Stimulated activated CD8-positive, alpha-beta memory T cell treated with anti-CD3 and anti-CD28 coated beads, Interleukin-15, amount 100 ng/mL, for 4 hours (primary cell): ENCODE measurements around the gene TNC.
"Not testable (repeated sequence)": the region's sequence is repeated elsewhere in the genome, so short reads cannot be mapped to it uniquely, and the experiment has no call there.

Experiments used
- DNase-seq, 2 donors: peaks; one replicate each; pipeline ENCODE4 v3.0.0-alpha.2; 2020; ENCODE audit warnings: low read depth in 2 of 2

TNC gene

GRCh38 chr9:115135821-115136778 is 18.1 kb upstream of the TNC start:
- DNase-seq, result no peak

DNA sequence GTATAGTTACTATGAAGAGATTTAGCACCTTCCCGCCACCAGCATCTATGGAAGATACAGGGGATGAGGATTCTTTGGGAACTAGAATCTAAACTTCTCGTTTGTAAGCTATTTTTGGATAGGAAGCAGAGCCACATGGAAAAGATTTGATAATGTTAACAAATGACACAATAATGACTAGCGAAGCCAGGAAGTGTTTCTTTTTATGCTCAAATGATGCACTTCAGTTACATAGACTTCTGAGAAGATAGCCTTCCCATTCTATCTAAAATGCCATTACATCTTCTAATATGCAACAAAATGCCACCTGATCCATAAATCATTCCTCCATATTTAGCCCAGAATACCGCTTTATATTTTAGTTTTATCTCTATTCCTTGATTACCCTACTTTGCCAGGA is 17.0 kb upstream of the TNC start:
- DNase-seq, result no peak

GRCh38 chr9:115133649-115134048 is 15.7 kb upstream of the TNC start:
- no peak for DNase-seq

DNA sequence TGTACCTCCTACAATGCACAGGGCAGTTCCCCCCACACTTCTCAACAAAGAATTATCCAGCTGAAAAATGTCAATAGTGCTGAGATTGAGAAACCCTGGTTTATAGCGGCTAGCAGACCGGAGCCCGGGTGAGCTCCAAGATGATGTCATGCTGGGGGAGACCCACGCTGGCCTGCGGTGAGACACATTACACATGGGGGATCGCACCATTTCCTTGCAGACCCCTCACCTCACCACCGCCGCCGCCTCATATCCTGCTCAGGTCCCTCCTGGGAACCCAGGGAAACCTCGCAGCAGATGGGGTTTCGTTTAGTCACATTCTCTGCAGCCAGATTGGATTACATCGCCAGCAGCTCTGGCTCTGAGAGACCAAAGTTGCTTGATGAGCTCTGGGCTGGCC is 14.7 kb upstream of the TNC start:
- no peak for DNase-seq

DNA sequence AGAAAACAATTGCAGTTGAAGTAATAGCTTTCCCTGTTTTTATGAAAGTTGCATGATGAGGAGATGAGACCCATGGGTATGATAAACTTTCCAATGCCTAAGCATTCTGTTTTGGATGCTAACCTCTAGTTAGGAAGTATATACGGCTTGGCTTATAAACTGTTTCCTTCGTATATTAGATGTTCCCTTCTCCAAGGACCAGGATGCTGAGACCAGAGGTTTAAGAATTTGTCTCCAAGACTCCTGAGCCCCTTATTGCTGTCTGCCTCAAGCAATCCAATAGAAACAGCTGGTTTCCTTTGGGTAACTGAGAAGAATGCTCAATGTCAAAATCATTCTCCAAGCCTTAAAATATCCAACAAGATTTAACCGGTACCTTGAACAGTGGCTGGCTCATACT is 12.2 kb upstream of the TNC start:
- no peak for DNase-seq

DNA sequence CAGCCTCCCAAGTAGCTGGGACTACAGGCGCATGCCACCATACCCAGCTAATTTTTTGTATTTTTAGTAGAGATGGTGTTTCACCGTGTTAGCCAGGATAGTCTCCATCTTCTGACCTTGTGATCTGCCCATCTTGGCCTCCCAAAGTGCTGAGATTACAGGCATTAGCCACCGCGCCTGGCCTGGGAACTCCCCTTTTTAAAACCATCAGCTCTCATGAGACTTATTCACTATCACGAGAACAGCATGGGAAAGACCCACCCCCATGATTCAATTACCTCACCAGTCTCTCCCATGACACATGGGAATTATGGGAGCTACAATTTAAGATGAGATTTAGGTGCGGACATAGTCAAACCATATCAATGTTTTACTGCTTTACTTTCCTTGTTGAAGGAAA is 10.8 kb upstream of the TNC start:
- DNase-seq, result not testable (repeated sequence)

- DNase-seq, result no peak
Measured at GRCh38 chr9:115127191-115127817, 9.3 kb upstream of the TNC start.

DNA sequence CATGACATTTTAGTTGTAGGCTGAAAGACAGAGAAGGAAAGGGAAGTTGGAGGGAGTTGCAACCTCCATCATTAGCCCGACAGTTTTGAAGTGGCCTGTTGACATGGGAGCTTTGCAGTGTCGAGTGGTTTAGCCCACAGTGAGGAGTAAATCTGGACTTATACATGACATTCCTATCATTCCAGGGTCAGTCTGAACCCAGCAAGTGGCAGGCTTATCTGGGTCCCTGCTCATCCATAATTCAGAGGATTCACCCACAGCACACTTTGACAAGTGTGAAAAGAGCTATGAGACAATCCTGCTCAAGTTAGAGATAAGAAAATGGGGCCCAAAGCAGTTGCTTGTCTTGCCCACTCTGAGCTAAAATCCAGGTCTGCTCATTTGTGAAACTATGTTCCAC is 8.4 kb upstream of the TNC start:
- DNase-seq, result no peak

DNA sequence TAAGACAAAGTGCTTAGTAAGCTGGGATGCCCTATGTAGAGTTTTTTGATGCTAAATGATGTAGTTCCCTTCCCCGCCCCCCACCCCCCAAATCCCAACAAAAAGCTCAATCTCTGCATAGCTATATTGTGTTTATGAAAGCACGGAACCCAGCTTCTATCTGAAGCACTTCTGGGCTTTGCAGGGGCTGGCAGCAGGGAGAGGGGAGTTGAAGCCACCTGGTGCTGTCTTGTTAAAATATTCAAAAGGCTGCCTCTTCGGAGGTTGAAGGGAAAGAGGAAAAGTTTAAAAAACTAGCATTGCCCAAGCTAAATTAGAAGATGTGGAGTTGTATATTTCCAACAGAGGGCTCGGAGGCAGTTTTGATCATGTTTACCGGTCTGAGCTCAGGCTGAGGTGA is 5.0 kb upstream of the TNC start:
- DNase-seq, result no peak

- DNase-seq, result no peak
Measured at GRCh38 chr9:115121181-115121580, 3.2 kb upstream of the TNC start.

GRCh38 chr9:115118879-115119218 is 892 bp upstream of the TNC start:
- no peak for DNase-seq

GRCh38 chr9:115116421-115117284 is 1.3 kb downstream of the TNC start:
- DNase-seq, result no peak

DNA sequence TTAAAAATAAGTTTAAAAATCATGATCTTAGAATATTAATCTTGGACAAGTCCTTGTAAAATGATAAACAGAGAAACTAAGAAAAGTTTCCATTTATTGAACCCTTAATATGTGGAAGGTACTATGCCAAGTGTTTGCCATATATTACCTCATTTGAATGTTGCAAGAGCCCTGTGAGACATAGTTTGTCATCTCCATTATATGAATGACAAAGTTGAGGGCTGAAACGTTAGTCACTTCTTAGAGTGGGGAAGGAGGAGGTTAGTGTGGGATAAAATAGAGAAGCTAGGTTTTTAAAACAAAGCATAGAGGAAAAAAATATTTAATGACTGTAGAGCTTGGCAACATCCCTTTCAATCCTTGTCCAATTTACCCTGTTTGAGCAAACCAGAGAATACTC is 2.0 kb downstream of the TNC start:
- no peak for DNase-seq

DNA sequence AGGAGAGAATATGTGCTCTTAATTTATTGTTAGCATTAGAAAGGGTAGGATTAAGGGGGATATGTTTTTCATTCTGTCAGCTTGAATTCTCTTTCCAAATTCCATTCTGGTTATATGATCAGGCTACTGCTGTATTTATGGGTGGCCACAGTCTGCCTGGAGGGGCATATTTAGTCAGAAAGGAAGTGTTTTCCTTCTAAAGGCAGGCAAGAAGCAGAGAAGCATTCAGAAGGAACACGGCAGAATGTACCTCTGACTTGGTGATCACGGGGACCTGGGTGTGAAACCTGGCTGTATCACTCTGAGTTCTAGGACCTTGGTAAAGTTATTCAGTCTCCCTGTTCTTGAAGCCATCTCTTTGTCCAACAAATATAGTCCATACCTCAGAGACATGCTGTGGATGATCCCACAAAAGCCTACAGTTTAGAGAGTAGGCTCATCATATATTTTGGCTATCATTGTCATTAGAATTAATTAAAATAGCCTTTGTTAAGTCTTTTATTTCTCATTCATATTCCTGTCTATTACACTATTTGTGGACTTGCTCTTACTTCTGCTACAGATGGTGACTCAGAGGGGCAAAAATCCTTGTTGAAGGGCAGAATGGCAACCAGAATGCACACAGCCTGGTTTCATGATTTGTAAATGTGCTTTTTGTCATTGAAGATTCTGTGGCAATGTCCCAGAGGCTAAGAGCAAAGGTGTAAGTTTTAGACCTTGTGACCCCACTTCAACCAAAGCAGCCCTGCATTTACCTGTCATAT is 2.7 kb downstream of the TNC start:
- DNase-seq, result no peak

DNA sequence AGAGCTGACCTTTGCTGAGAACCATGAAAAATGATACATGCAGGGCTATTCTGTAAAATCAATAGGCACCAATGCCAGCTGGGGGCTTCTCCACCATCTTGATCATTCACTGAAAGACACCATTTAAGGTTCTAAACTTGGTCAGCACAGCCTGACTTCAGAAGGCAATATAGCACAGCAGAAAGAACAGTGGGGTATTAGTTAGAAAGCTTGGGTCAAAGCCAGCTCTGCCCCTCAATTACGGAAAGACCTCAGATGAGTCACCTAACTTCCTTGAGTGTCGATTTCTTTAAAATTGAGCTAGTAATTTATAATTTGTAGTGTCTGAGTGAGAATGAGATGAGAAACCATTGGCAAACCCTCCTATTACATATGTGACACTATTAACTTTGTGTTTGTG is 3.4 kb downstream of the TNC start:
- DNase-seq, result no peak

DNA sequence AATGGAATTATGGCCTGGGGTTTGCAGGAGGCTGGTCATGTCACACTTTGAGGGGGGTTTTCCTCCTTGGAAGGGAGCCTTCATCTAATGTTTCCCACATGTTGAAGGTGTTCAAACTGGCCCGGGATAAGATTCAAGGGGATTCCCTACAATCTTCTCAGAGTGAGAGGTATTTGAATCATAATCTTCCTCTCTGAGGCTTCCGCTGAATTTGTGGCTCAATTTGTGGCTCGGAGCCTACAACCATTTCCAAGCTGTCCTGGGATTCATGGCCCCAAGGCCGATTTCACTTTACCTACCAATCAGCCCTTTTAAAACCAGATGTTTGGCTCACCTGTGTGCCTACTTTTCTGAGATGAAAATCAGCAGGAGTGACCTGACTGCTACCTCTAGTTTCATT is 3.9 kb downstream of the TNC start:
- no peak for DNase-seq

- DNase-seq, result no peak
Measured at GRCh38 chr9:115111874-115112273, 6.1 kb downstream of the TNC start.

DNA sequence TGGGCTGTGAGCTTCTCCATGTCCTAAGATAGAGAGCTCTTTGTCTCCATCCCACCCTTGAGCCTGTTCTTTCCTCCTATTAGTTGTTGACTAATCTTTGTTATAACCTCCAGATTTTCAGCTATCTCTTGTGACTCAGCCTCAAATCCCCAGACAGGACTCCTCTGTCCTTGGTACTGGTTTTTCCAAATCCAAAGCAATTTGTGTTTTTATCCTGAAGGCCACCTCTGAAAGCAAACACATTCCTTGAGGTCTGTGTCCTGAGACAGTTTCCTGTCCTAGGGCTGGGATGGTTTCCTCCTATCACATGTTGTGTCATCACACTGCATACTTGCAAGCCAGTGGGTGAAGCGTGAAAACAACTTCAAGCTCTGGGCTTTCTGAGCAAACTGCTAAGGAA is 8.5 kb downstream of the TNC start:
- no peak for DNase-seq

DNA sequence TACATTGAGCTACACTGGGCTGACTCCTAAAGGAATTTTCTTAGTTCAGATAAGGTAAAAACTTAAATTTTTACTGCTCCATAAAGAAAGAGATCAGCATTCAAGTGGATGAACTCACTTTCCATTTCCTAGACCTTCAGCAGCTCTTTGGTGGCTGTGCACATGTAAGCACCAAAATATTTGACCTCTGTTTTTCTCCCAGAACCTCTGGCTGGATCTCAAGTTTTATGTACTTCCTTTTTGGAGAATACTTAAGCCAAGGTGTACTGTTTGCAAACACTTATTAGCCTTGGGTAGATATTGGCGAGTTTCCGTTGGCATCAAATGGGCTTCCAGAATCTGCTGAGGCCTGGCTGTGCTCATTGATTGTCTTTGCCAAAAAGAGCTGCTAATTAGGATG is 10.3 kb downstream of the TNC start:
- DNase-seq, result no peak

DNA sequence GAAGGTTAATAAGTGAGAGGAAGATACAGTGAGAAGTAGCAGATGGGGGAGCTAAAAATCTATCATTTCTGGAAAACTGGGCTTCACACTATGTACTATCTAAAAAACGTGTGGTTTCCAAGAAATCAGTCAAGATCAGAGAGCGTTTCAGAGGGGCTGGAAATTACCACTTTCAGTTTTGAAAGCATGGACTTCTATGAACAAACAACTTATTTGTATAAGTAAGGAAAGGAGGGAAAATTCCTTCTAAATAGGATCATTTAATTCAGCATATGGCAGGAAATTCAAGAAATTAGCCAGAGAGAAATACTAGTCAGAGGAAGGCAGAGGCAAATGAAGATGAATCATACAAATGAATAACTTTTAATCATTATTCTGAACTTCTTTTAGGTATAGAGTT is 11.3 kb downstream of the TNC start:
- no peak for DNase-seq

GRCh38 chr9:115106001-115106400 is 12.0 kb downstream of the TNC start:
- no peak for DNase-seq

- no peak for DNase-seq
Measured at GRCh38 chr9:115104908-115105307, 13.0 kb downstream of the TNC start.
